IMR-90 (cell line): ENCODE data around the gene CALML3. TPM values are rescaled to one million over a fixed set of nuclear protein-coding genes. Genes with fewer than 3 reads are reported as not detected.

Experiments
- ATAC-seq: fragments of 200-7000 bp; cut with Tn5 transposase; 2 replicates; pipeline ENCODE4 v1.9.1; 2020; ENCODE audit warnings: low read depth, mild to moderate bottlenecking, moderate library complexity
- BruUV-seq: library from RNA; stranded (reverse); fragments of 400-500 nt; replicated peaks from 2 replicates; lab custom pipeline; 2021; lab: Mats Ljungman, UMichigan
- CTCF ChIA-PET: fragments of 300-600 bp; formaldehyde crosslinking; extraction: SDS; loops from one replicate; lab custom pipeline; 2021; ENCODE audit warnings: antibody characterized with exemption; lab: Yijun Ruan, JAX
- POLR2A ChIA-PET: fragments of 300-600 bp; sonication (Branson Sonifier 250); formaldehyde crosslinking; loops from one replicate; lab custom pipeline; 2022; ENCODE audit warnings: antibody characterized with exemption; ENCODE audit not compliant: unreplicated experiment; lab: Charles Lee
- DNase-seq: peaks from one replicate; pipeline ENCODE4 v3.0.0; 2013
- H2AFZ ChIP-seq: replicated peaks from 2 replicates; pipeline ENCODE3; 2013; ENCODE audit warnings: low read length, mild to moderate bottlenecking; ENCODE audit not compliant: poor library complexity
- H2AK5ac ChIP-seq: 2 replicates; pipeline ENCODE4 v1.6.1; 2013; ENCODE audit warnings: low read depth, low read length, inconsistent platforms
- H2AK9ac ChIP-seq: replicated peaks from 2 replicates; pipeline ENCODE3; 2013; ENCODE audit warnings: mild to moderate bottlenecking, low read depth, low read length, moderate library complexity; ENCODE audit not compliant: poor library complexity
- H2BK120ac ChIP-seq: 2 replicates; pipeline ENCODE4 v1.6.1; 2013; ENCODE audit warnings: low read depth, low read length, inconsistent platforms
- H2BK15ac ChIP-seq: 3 replicates; pipeline ENCODE4 v1.6.1; 2013; ENCODE audit warnings: low read depth, low read length, inconsistent platforms
- H2BK20ac ChIP-seq: 2 replicates; pipeline ENCODE4 v1.6.1; 2013; ENCODE audit warnings: low read depth, mild to moderate bottlenecking, inconsistent platforms, low read length, moderate library complexity
- H2BK5ac ChIP-seq: 2 replicates; pipeline ENCODE4 v1.6.1; 2013; ENCODE audit warnings: mild to moderate bottlenecking, low read depth, low read length, inconsistent platforms; ENCODE audit not compliant: poor library complexity, severe bottlenecking
- H3K14ac ChIP-seq: replicated peaks from 2 replicates; pipeline ENCODE4 v1.6.1; 2013; ENCODE audit warnings: low read depth, low read length, inconsistent platforms
- H3K18ac ChIP-seq: 2 replicates; pipeline ENCODE4 v1.6.1; 2013; ENCODE audit warnings: low read depth, low read length, control low read depth
- H3K23ac ChIP-seq: 2 replicates; pipeline ENCODE4 v1.6.1; 2013; ENCODE audit warnings: low read depth, low read length, inconsistent platforms
- H3K27ac ChIP-seq: 2 replicates; pipeline ENCODE4 v1.5.1; 2013; ENCODE audit warnings: mild to moderate bottlenecking, control low read depth, low read length; ENCODE audit not compliant: insufficient read depth
- H3K27me3 ChIP-seq: 2 replicates; pipeline ENCODE4 v1.6.1; 2013; ENCODE audit warnings: low read length; ENCODE audit not compliant: control insufficient read depth, insufficient read depth
- H3K36me3 ChIP-seq: 2 replicates; pipeline ENCODE4 v1.6.1; 2013; ENCODE audit warnings: low read length, mixed read lengths; ENCODE audit not compliant: control insufficient read depth, insufficient read depth
- H3K4ac ChIP-seq: 2 replicates; pipeline ENCODE4 v1.6.1; 2013; ENCODE audit warnings: low read depth, low read length, inconsistent platforms
- H3K4me1 ChIP-seq: 2 replicates; pipeline ENCODE4 v1.6.1; 2013; ENCODE audit warnings: low read length, mixed read lengths; ENCODE audit not compliant: control insufficient read depth, insufficient read depth
- H3K4me2 ChIP-seq: 2 replicates; pipeline ENCODE4 v1.6.1; 2013; ENCODE audit warnings: low read depth, mild to moderate bottlenecking, control low read depth, low read length, moderate library complexity
- H3K4me3 ChIP-seq: 2 replicates; pipeline ENCODE4 v1.5.1; 2013; ENCODE audit warnings: low read depth, mild to moderate bottlenecking, control low read depth, low read length, moderate library complexity; ENCODE audit not compliant: insufficient read depth
- H3K56ac ChIP-seq: 2 replicates; pipeline ENCODE4 v1.6.1; 2013; ENCODE audit warnings: low read length, inconsistent platforms; ENCODE audit not compliant: insufficient read depth; ENCODE audit errors: extremely low read depth
- H3K79me1 ChIP-seq, 2 experiments: 2 replicates each; pipeline ENCODE4 v1.6.1; 2013; ENCODE audit warnings: low read length in 2 of 2, inconsistent platforms in 1 of 2, low read depth in 1 of 2
- H3K9ac ChIP-seq: 2 replicates; pipeline ENCODE4 v1.6.1; 2013; ENCODE audit warnings: low read depth, low read length, control low read depth
- H3K9me1 ChIP-seq: 2 replicates; pipeline ENCODE4 v1.6.1; 2013; ENCODE audit warnings: low read length, inconsistent platforms; ENCODE audit not compliant: insufficient read depth
- H3K9me3 ChIP-seq: 2 replicates; pipeline ENCODE4 v1.6.1; 2013; ENCODE audit warnings: low read length; ENCODE audit not compliant: control insufficient read depth, insufficient read depth
- H4K20me1 ChIP-seq: 2 replicates; pipeline ENCODE4 v1.6.1; 2013; ENCODE audit warnings: low read length, inconsistent platforms; ENCODE audit not compliant: insufficient read depth
- H4K5ac ChIP-seq: 2 replicates; pipeline ENCODE4 v1.6.1; 2013; ENCODE audit warnings: mild to moderate bottlenecking, low read depth, low read length, control low read depth
- H4K8ac ChIP-seq, 2 experiments: 2 replicates each; pipeline ENCODE4 v1.6.1; 2013; ENCODE audit warnings: low read depth in 2 of 2, low read length in 2 of 2, control low read depth in 1 of 2, inconsistent platforms in 1 of 2
- H4K91ac ChIP-seq: 2 replicates; pipeline ENCODE4 v1.6.1; 2013; ENCODE audit warnings: low read depth, low read length, inconsistent platforms; ENCODE audit not compliant: insufficient read depth
- FOS ChIP-seq: fragments of 150-350 bp; IDR thresholded peaks from 2 replicates; pipeline ENCODE4 v1.6.1; 2016; ENCODE audit warnings: low read depth, low read length
- MAZ ChIP-seq: IDR thresholded peaks from 2 replicates; pipeline ENCODE4 v1.6.1; 2012; ENCODE audit warnings: low read depth, mild to moderate bottlenecking, low read length, improper control_type of control experiment, moderate library complexity, borderline replicate concordance
- MXI1 ChIP-seq: IDR thresholded peaks from 2 replicates; pipeline ENCODE4 v1.6.1; 2012; ENCODE audit warnings: low read depth, mild to moderate bottlenecking, low read length, moderate library complexity, borderline replicate concordance
- RAD21 ChIP-seq: IDR thresholded peaks from 2 replicates; pipeline ENCODE4 v1.6.1; 2012; ENCODE audit warnings: low read length, improper control_type of control experiment
- SMC3 ChIP-seq: fragments of 150-350 bp; IDR thresholded peaks from 2 replicates; pipeline ENCODE4 v1.6.1; 2016; ENCODE audit warnings: low read depth, mild to moderate bottlenecking, antibody characterized with exemption, low read length, moderate library complexity
- WGBS, 2 experiments: methylation state at CpG; one replicate each; pipeline versions ENCODE4 v1.1.5 to v1.1.7; 2013; ENCODE audit warnings: missing lambda C conversion rate in 2 of 2; ENCODE audit not compliant: insufficient read length in 1 of 2; ENCODE audit errors: extremely low coverage in 2 of 2; 5-methylcytosine and 5-hydroxymethylcytosine counted together
- dilution Hi-C: fragments of 300-500 bp; cut with HindIII; formaldehyde crosslinking; loops from one replicate; pipeline ENCODE4 v1.14.3; 2018; ENCODE audit warnings: low sequenced_read_pairs; ENCODE audit not compliant: unreplicated experiment
- in situ Hi-C: fragments of 300-500 bp; cut with MboI; formaldehyde crosslinking; loops from 3 replicates; pipeline ENCODE4 v1.14.3; 2019; ENCODE audit warnings: low sequenced_read_pairs, inconsistent platforms, mixed read lengths
- intact Hi-C: fragments of 100-400 bp; cut with micrococcal nuclease; formaldehyde crosslinking; loops from 2 replicates; pipeline ENCODE4 v1.10.0; 2022
- polyA plus RNA-seq, 3 experiments: library from polyadenylated mRNA; depleted of rRNA; stranded (reverse); fragments of >200 nt; gene quantifications; 2 replicates each; pipeline ENCODE4 v1.2.3, GENCODE V29; 2012; ENCODE audit warnings: low replicate concordance in 1 of 3
- total RNA-seq: library from RNA; depleted of rRNA; stranded (reverse); fragments of >200 nt; gene quantifications from 2 replicates; pipeline ENCODE4 v1.2.3, GENCODE V29; 2012

The CALML3 gene
- total and polyA plus RNA-seq, 2 of the 4 experiments (the other 2 are of a cell fraction), result not detected

DNA sequence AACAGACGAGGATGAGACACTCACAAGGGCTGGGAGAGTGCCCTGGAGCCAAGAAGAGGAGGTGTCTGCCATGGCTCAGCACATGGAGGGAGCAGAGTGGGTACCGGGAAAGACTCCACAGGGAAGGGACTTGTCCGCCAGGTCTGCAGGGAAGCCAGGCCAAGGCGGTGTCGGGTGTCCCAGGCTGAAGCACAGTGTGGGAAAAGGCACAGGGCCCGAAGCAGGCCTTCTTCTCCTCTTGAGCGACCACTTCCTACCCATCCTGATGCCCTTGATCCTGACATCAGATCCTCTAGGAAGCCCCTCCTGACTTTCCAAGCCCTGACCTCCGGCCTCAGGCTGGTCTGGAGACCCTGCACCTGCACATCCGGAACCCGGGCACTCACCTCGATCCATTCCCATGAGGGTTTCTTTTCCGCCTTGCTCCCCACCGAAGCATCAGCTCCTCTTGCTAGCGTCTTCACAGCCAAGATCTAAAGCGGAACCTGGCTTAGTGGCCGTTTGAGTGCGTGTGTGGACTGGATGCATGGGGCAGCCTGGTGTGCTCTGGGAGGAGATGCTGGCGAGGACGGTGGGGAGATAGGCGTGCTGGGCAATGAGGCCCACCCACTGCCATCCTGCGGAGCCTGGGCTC is 8.5 kb downstream of the CALML3 start:
- H4K8ac ChIP-seq, result no peak overlapping the region
- no peak for ATAC-seq
- intact Hi-C loops, result no loop called here
- no peak overlapping the region for H3K56ac ChIP-seq
- H3K4me1 ChIP-seq, result peaks cover 4% of the 10 kb centered on the region; the same call in 1 of the 2 replicates
- H3K79me1 ChIP-seq, result no peaks in the 10 kb centered on the region
- H2BK5ac ChIP-seq, result no peak overlapping the region
- DNase-seq, result no peak
- H3K9ac ChIP-seq, result no peak overlapping the region
- H3K4me3 ChIP-seq, result no peak overlapping the region
- no peak overlapping the region for H2BK15ac ChIP-seq
- no peak overlapping the region for H3K23ac ChIP-seq
- no peak overlapping the region for H3K14ac ChIP-seq
- in situ Hi-C loops, result no loop called here
- H3K9me3 ChIP-seq, result no peaks in the 10 kb centered on the region
- H3K27me3 ChIP-seq, result no peaks in the 10 kb centered on the region
- H4K5ac ChIP-seq, result no peak overlapping the region
- TF ChIP-seq RAD21 (no peak), SMC3 (no peak), FOS (no peak), MAZ (no peak), MXI1 (no peak)
- no peak overlapping the region; the same call in 1 of the 2 replicates for H2BK120ac ChIP-seq
- H3K36me3 ChIP-seq, result no peaks in the 10 kb centered on the region
- H4K20me1 ChIP-seq, result no peaks in the 10 kb centered on the region
- WGBS, 2 experiments, result 82% methylated on average over 9 of the region's 21 CpGs; no CpG with 5 or more reads in 1 of the 2 experiments
- H3K18ac ChIP-seq, result no peak overlapping the region
- H3K27ac ChIP-seq, result no peak overlapping the region
- peak overlapping the region; percentile 29 for H2AFZ ChIP-seq
- H3K4ac ChIP-seq, result no peak overlapping the region
- POLR2A ChIA-PET, result no interaction called here
- no peak overlapping the region for H2BK20ac ChIP-seq
- peak overlapping the region; percentile 62 for H2AK9ac ChIP-seq
- CTCF ChIA-PET, result no interaction called here
- 0 out of 2 replicates have a peak overlapping the region, but pooled peaks have one; percentile 12 for H2AK5ac ChIP-seq
- no TSS peak for BruUV-seq
- no peak overlapping the region for H3K4me2 ChIP-seq
- dilution Hi-C loops, result no loop called here
- H4K91ac ChIP-seq, result no peak overlapping the region
- peaks cover 3% of the 10 kb centered on the region; the same call in 1 of the 2 replicates for H3K9me1 ChIP-seq
